Measurements from ENCODE around the gene DGLUCY.
"Not testable (repeated sequence)": the region's sequence is repeated elsewhere in the genome, so short reads cannot be mapped to it uniquely, and the experiment has no call there.

Gene DGLUCY

DNA sequence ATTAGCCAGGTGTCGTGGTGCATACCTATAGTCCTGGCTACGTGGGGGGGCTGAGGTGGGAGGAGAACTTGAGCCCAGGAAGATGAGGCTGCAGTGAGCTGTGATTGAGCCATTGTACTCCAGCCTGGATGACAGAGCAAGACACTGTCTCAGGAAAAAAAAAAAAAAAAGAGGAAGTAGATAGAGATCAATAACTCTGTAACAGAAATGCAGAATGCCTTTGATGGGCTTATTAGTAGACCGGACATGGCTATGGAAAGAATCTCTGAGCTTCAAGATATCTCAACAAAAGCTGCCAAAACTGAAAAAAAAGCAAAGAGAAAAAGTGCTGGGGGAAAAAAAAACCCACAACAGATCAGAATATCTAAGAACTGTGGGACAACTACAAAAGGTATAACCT lies 93.1 kb downstream of the DGLUCY start:
- no peak for DNase-seq (ENCODE audit: low read depth)

GRCh38 chr14:91211017-91211416 lies 97.1 kb downstream of the DGLUCY start:
- DNase-seq (ENCODE audit: low read depth), result no peak

DNA sequence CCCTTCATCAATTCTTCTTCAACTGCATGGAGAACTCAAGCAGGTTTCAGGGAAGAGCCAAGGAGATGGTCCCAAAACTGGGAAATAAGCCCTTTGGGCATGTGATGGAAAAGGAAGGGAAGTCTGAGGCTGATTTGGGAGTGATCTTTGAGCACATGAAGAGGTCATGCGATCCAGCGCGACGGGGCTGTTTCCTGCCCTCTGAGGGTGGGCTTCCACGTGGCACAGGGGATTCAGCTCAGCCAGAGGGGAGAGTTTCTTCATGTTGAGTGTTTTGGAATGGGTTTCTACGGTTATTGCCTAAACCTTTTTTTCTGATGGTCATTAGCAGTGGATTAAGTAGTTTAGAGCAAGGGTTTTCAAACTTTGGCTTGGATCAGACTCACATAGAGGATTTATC lies 100.4 kb downstream of the DGLUCY start:
- no peak for DNase-seq (ENCODE audit: low read depth)

- no peak for DNase-seq (ENCODE audit: low read depth)
Measured at GRCh38 chr14:91215381-91215780, 101.5 kb downstream of the DGLUCY start.

DNA sequence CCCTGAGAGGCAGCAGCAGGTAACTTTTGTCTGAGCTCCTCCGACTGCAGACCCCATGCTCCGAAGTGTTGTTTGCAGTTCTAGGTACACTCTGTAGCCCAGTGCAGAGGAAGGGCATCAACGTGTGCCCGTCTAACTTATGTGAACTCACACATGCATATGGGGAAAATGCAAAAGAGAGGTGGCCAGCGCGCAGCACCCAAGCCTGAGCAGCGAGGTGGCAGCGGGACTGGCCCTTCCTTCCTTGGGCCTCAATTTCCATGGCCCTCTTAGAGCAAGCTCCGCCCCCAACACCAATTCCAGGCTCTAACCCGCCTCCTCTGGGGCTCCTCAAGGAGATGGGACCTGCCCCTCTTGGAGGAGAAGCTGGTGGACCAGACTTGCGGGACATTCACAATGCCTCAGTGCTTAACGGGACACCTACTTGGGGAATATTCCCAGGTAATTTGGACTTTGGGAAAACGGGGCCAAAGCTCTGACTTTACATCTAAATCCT lies 102.9 kb downstream of the DGLUCY start:
- no peak for DNase-seq (ENCODE audit: low read depth)

- no peak for DNase-seq (ENCODE audit: low read depth)
Measured at GRCh38 chr14:91218014-91218413, 104.1 kb downstream of the DGLUCY start.

- no peak for DNase-seq (ENCODE audit: low read depth)
Measured at GRCh38 chr14:91219517-91220389, 105.9 kb downstream of the DGLUCY start.

GRCh38 chr14:91220581-91221000 lies 106.7 kb downstream of the DGLUCY start:
- DNase-seq (ENCODE audit: low read depth), result no peak

DNA sequence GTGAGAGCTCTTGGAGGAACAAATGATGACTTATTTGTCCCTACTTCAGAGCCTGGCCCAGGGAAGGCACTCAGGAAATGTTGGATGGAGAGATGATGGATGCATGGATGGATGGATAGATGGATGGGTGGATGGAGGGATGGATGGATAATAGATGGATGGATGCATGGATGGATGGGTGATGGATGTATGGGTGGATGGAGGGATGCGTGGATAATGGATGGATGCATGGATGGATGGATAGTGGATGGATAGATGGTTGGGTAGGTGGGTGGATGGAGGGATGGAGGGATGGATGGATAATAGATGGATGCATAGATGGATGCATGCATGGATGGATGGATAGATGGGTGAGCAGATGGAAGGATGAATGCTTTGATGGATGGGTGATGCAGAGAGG lies 107.4 kb downstream of the DGLUCY start:
- DNase-seq (ENCODE audit: low read depth), result no peak

- no peak for DNase-seq (ENCODE audit: low read depth)
Measured at GRCh38 chr14:91223028-91223783, 109.3 kb downstream of the DGLUCY start.

DNA sequence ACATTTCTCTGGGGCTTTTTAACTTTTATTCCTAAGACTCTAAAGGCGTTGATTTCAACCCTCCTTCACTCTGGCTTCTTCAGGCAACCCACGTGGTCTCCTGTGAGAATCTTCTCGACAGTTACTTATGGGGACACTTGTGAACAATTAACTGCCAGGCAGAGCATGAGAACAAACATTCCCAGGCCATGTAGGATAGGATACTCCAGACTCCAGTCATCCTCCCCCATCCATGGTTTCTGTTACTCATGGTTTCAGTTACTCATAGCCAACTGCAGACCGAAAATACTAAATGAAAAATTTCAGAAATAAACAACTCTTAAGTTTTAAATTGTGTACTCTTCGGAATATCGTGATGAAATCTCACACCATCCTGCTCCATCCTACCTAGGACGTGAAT lies 111.2 kb downstream of the DGLUCY start:
- no peak for DNase-seq (ENCODE audit: low read depth)

GRCh38 chr14:91226360-91226759 lies 112.5 kb downstream of the DGLUCY start:
- not testable (repeated sequence) for DNase-seq (ENCODE audit: low read depth)

GRCh38 chr14:91227183-91227628 lies 113.3 kb downstream of the DGLUCY start:
- DNase-seq (ENCODE audit: low read depth), result no peak

DNA sequence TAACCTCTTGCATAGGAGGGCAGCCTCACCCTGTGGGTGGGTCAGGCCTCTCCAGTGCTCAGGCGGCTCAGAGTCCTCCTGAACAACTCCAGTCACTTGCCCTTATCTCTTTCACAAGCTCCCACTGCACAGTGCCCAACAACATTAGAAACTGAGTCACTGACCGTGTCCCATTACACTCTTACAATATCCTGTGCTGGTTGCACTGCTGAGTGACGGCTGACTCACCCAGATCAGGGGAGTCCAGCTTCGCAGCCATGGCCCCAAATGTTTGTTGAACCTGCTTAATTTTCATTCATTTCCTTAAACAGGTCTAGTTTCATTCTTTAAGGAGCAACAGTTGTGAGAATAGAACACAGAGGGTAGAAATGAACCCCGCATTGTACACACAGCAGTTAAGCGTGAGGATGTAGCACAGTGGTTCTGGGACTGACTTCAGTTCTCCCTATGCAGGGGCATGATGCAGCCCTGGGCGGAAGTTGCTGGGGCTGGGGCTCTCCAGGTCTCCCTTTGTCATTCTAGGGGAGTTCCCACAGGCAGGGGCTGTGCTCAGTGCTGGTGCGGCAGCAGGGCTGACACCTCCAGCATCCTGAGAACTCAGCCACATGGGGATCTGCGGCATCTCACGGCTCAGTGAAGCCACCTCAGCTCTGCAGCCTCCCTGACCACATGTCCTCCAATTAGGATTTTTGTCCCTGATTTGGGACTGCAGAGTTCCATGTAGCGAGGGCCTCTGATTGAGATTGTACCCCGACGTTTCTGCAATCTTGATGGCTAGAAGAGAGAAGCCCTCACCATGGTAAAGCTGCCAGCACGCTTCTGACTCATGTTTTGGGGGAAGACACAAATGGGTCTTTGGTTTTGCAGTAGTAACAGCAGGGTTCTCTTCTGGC lies 114.5 kb downstream of the DGLUCY start:
- DNase-seq (ENCODE audit: low read depth), result no peak

GRCh38 chr14:91229005-91229382 lies 115.1 kb downstream of the DGLUCY start:
- DNase-seq (ENCODE audit: low read depth), result no peak

DNA sequence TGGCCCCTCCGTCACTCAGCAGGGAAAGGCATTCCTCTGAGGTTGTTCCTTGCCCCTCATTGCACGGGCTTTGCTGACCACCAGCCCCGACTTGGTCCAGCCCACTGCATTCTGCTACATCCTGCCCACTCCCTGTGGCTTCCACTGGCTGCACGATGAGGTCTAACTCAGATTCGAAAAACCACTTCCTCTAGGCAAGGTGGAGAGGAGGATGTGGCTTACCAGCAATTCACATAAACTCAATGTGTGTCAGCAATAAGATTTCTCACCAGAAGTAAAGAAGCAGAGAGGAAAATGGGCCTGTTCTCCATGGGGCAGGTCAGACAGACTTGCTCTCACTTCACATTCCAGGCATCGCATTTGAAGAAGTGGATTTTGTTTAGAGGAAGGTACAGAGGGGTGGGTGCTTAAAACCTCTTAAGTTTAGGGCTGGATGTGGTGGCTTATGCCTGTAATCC lies 115.9 kb downstream of the DGLUCY start:
- DNase-seq (ENCODE audit: low read depth), result no peak

GRCh38 chr14:91230397-91231035 lies 116.6 kb downstream of the DGLUCY start:
- DNase-seq (ENCODE audit: low read depth), result no peak

- DNase-seq (ENCODE audit: low read depth), result no peak
Measured at GRCh38 chr14:91231446-91231845, 117.6 kb downstream of the DGLUCY start.

- no peak for DNase-seq (ENCODE audit: low read depth)
Measured at GRCh38 chr14:91232052-91232451, 118.2 kb downstream of the DGLUCY start.

GRCh38 chr14:91232603-91233002 lies 118.7 kb downstream of the DGLUCY start:
- no peak for DNase-seq (ENCODE audit: low read depth)

Data from GM04504 (cell line).